GM19372 (cell line): ENCODE results near the gene FHOD3.

Experiments used
- ATAC-seq: cut with Tn5 transposase; IDR thresholded peaks from one replicate; pipeline ENCODE4 v1.9.1; 2021; ENCODE audit warnings: mild to moderate bottlenecking, low read depth, moderate library complexity; ENCODE audit not compliant: unreplicated experiment

The FHOD3 gene

GRCh38 chr18:36610258-36610657 lies 312.7 kb downstream of the FHOD3 start:
- ATAC-seq, result no peak

- ATAC-seq, result no peak
These were observed 313.1 kb downstream of the FHOD3 start for GRCh38 chr18:36610661-36611060.

GRCh38 chr18:36613069-36613468 lies 315.6 kb downstream of the FHOD3 start:
- no peak for ATAC-seq

- no peak for ATAC-seq
These were observed 316.3 kb downstream of the FHOD3 start for GRCh38 chr18:36613810-36614209.

- ATAC-seq, result no peak
These were observed 323.3 kb downstream of the FHOD3 start for GRCh38 chr18:36620788-36621187.

- ATAC-seq, result no peak
These were observed 325.1 kb downstream of the FHOD3 start for GRCh38 chr18:36622610-36623009.

GRCh38 chr18:36623091-36623490 lies 325.6 kb downstream of the FHOD3 start:
- no peak for ATAC-seq

GRCh38 chr18:36623681-36624190 lies 326.2 kb downstream of the FHOD3 start:
- ATAC-seq, result no peak

GRCh38 chr18:36624451-36625167 lies 327.1 kb downstream of the FHOD3 start:
- no peak for ATAC-seq

- ATAC-seq, result no peak
These were observed 327.9 kb downstream of the FHOD3 start for GRCh38 chr18:36625386-36625785.

- ATAC-seq, result no peak
These were observed 330.1 kb downstream of the FHOD3 start for GRCh38 chr18:36627637-36628036.

- ATAC-seq, result no peak
These were observed 331.1 kb downstream of the FHOD3 start for GRCh38 chr18:36628435-36629137.

GRCh38 chr18:36629138-36629530 lies 331.6 kb downstream of the FHOD3 start:
- ATAC-seq, result no peak

GRCh38 chr18:36629836-36630235 lies 332.3 kb downstream of the FHOD3 start:
- no peak for ATAC-seq

GRCh38 chr18:36630917-36631316 lies 333.4 kb downstream of the FHOD3 start:
- ATAC-seq, result no peak

- no peak for ATAC-seq
These were observed 336.5 kb downstream of the FHOD3 start for GRCh38 chr18:36633961-36634412.

GRCh38 chr18:36634573-36635216 lies 337.2 kb downstream of the FHOD3 start:
- no peak for ATAC-seq

GRCh38 chr18:36635414-36636096 lies 338.0 kb downstream of the FHOD3 start:
- ATAC-seq, result peak; percentile 33

- peak; percentile 43 for ATAC-seq
These were observed 338.8 kb downstream of the FHOD3 start for GRCh38 chr18:36636237-36636817.

GRCh38 chr18:36638224-36638623 lies 340.7 kb downstream of the FHOD3 start:
- peak; percentile 86 for ATAC-seq
